ENCODE results near the gene C2orf68. TPM values are rescaled to one million over a fixed set of nuclear protein-coding genes. Genes with fewer than 3 reads are reported as not detected.
A peak's percentile ranks its signal among the peaks of the same experiment; 100 is the strongest.
"Not testable (repeated sequence)": the region's sequence is repeated elsewhere in the genome, so short reads cannot be mapped to it uniquely, and the experiment has no call there.

The C2orf68 gene
- total RNA-seq, 1 experiment from 2014 or later, result 26.5 TPM

DNA sequence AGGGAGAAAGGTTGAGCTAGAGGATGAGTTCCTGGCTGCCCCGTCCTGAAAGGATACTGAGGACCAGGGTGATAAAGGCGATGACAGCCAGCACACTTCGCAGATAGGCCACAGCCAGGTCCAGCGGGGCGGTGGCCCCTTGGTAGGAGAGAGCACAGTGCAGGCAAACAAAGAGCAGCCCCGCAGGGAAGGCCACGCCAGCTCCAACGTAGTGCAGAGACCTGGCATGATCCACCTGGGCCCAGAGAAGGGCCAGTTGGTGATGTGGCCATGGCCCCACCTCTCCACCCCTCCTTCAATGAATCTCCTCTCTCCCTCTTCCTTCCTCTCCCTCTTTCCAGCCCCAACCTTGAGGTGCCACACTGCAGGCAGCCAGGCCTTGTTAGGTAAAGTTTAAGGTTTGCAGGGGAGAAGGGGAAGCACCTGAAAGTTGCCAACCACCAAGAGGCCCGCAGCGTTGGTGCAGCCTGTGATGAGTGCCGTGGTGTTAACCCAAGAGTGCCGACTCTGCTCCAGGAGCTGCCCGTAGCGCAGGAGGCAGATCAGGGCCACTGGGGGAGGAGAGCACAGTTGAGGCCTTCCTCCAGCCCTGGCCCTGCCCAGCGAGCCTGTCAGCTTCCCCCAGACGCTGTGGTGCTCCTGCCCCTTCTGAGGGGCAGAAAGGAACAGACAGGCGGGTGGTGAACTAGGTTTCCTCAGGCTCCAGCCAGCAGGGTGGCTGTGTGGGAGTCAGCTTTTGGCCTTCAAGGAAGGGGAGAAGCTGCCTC lies 12.2 kb downstream of the C2orf68 start:
- no peak for DNase-seq (ENCODE audit: low read depth)

DNA sequence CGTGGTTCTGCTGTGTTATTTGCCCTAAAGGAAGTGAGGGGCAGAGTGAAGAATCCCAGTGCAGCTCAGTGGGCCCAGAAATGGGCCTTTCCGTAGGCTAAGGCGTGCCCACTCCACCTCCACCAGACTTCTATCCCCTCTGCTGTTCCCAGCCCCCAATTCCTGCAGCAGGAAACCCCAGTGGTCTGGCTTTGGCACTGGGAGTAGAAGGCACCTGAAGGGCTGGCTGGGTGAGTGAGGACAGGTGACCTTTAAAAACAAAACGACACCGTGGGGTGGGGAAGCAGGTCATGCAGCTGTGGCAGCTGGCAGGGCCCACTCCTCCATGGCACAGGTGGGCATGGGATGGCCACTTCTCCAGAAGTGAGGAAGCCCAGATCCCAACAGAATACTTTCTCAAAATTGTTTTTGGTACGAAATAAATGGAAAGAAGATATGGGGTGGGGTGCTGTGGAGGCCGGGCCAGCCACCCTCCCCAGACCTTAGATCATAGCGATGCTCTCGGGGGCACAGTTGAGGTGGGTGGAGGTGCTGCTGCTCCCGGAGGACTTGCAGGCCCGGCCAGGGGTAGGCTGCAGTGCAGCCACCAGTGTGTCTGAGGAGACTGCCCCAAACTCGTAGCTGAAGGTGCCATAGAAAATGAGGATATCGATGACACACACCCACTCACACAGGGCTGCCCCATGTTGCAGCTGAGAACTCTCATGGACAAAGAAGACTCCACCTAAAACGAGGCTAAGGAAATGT lies 13.1 kb downstream of the C2orf68 start:
- no peak for DNase-seq (ENCODE audit: low read depth)

DNA sequence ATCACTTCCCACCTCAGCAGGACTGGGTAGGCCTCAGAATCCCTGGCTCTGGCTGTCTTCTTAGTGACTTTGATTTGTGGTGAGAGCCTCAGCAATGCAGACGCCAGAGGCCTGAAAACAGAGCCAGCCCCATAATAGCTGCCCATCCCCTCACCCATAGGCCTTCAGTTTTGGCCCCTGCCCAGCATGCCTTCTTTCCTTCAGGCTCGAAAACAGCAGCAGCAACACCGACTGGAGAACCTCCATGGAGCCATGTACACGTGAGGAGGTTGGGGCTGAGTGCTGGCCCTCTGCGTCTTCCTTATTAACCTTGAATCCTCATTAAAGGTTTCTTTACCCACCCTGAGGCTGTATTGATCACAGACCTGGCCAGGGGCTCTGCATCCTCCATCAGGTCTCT lies 14.6 kb downstream of the C2orf68 start:
- DNase-seq (ENCODE audit: low read depth), result no peak

DNA sequence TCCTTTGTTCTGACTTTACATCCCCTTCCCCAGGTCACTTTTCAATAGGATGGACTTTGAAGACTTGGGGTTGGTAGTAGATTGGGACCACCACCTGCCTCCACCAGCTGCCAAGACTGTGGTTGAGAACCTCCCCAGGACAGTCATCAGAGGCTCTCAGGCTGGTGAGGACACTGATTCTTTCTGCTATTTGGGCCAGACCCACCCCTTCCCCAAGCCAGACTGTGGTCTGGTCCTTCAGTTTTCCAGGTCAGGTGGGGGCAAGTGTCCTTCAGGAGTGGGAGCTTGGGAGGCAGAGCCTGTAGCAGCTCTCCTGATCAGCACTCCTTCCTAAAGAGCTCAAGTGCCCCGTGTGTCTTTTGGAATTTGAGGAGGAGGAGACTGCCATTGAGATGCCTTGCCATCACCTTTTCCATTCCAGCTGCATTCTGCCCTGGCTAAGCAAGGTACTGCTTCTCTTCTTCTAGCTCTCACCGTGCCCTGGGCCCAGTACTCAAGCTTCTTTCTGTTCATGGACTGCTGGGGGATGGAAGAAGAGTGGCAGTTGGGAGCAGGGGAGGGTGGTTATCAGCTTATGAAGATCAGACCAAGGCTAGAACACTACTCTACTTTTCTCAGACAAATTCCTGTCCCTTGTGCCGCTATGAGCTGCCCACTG lies 15.3 kb downstream of the C2orf68 start:
- DNase-seq (ENCODE audit: low read depth), result no peak

DNA sequence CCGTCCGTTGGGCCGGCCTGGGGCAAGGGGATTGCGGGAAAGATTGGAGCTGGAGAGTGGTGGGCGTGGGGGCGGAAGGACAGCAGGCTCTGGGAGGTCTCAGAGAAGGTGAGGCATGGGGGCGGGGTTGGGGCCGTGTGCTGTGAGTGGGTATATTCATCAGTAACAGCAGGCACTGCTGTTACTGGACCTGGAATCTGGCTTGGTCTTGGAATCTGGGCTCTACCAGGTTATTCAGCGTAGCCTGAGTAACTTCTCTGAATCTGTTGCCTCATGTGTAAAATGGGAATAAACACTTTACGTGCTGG lies 15.9 kb downstream of the C2orf68 start:
- DNase-seq (ENCODE audit: low read depth), result no peak

DNA sequence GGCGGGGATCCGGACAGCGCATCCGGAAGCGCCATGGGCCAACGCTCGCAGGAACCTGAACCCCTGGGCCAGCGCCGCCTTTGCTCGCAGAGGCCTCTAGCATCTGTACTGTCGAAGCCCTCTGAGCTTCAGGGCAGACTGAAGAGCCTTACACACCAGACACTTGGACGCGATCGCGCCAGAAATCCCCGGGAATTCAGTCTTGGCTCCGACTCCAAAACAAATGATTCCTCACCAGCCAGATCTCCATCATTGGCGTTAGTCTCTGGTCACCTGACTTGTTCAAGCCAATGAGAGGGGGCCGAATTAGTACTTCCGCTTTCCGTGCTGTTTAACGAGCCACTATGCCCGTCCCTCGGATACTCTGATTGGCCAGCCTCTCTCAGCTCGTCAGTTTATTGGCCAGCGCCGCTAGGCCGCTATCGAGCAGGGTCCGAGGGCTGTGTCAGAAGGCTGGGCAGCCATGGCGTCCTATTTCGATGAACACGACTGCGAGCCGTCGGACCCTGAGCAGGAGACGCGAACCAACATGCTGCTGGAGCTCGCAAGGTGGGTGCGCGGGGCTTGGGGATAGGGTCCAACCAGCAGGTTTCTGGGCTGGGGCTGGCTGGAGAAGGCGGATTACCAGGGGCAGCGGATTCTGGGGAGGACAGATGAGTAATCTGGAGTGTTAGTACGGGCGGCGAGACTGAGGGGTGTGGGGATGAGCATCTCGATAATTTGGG lies 16.4 kb downstream of the C2orf68 start, which contains the start of gene RNF181:
TSS of gene RNF181 (plus strand) at position 445 of the 725 bp plus-strand sequence. CDS start at position 464, 19 bp downstream.
- DNase-seq (ENCODE audit: low read depth), result peak; percentile 97

DNA sequence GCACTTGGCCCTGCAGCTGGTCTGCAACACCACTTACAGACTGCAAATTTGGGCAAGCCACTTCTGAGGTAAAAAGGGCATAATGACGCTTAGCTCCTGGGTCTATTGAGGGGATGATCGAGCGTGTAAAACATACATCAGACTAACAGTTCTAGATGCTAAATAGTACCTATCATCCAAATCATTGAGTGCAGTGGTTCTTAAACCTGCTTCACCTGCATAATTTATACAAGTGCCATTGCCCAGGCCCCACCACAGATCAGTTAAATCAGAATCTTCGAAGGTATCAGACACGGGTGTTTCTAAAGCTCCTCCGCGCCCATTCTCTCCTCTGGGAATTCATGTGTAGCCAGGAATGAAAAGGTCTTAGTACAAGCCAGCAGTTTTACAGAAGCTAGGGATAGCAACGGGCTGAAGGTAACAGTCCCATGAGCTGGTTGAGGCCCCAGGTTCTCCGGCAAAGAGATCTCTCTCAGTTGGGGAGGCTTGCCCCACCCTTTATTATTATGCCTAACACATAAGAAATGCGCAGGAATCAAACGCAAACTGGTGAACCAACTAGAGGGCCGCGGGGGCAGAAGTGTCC lies 17.1 kb downstream of the C2orf68 start:
- DNase-seq (ENCODE audit: low read depth), result no peak

DNA sequence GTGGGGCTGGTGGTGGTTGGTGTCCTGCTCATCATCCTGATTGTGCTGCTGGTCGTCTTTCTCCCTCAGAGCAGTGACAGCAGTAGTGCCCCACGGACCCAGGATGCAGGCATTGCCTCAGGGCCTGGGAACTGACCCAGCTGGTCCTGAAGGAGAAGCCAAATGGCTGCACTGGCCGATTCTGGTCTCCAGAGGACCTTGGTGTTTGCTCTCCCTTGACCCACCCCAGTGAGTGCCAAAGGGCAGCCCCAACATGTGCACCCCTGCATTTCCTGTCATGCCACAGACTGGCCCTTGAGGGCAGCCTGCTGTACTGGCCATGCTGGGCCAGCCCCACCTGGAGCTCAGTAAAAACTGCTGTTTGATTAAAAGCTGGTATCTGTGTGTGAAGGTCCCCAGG lies 18.8 kb downstream of the C2orf68 start:
- DNase-seq (ENCODE audit: low read depth), result no peak

DNA sequence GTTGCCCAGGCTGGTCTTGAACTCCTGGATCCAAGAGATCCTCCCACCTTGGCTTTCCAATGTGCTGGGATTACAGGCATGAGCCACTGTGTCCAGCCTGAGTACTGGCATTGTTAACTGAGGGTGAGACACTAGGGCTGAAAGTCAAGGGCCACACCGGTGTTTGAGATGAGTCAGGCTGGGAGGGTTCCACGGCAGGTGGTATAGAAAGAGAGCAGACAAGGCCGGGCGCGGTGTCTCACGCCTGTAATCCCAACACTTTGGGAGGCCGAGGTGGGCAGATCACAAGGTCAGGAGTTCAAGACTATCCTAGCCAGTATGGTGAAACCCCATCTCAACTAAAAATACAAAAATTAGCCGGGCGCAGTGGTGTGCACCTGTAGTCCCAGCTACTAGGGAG lies 19.6 kb downstream of the C2orf68 start:
- not testable (repeated sequence) for DNase-seq (ENCODE audit: low read depth)

DNA sequence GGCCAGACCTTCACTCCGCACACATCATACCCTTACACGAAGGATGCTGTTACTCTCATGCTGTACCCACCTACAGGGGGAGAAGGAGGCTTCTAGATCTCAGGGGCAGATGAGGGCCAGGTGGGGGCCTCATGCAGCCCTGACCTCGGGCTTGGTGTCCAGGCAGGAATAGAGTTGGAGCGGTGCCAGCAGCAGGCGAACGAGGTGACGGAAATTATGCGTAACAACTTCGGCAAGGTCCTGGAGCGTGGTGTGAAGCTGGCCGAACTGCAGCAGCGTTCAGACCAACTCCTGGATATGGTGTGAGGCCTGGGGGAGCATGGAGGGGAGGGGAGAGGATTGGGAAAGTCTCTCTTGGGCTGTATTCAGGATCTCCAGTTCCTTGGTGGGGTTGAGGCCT lies 20.3 kb downstream of the C2orf68 start:
- DNase-seq (ENCODE audit: low read depth), result no peak

DNA sequence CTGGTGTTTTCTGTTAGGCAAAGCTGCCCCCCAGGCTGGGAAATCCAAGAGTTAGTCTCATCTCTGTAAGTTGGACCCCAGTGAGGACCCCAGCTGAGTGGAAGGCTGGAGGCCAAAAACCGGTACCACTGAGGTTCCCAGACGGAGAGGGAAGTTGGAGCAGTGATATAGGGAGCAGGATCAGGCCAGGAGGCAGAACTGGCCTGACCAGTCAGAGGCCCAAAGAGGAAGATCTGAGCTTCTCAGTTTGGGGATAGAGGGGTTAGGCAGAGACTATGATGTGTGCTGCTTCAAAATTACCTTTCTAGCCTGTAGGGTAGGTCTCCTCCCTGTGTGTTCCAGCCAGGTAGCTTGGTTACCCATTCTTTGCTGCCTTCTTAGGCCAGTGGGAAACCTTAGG lies 20.9 kb downstream of the C2orf68 start:
- no peak for DNase-seq (ENCODE audit: low read depth)

DNA sequence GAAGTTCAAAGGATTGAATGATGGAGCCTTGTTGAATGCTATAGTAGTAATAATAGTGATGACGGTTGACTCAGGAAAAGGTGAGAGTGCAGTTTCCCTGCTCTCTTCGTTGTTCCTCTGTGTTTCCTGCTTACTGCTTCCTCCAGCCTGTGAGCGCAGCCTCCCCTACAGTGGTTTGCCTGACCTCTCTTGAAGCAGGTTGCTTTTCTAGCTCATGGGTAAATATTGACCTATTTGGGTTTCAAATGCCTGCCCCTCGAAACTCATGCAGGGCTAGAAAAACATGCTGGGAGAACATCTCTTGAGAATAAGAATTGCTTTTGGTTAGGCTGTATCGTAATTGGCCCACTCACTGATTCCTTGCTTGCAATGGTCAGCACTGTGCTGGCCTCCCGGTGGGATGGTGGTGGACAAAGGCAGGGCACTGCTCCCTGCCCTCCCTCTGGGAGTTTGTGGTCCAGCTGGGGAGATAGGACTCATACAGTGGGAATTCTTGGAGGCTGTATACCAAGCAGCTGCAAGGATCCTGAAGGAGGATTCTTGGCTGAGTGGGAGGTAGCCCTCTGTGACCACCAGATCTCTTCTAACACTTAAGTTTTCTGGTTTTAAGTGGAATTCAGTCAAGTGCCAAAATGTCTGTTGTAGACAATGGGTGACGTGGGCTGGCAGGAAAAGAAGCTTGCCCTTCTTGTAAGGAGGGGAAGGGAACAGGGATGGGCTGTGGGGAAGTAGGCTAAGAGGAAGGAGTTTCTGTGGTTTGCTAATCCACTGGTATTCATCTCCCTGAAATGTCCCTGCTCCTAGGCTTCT lies 21.7 kb downstream of the C2orf68 start:
- DNase-seq (ENCODE audit: low read depth), result peak; percentile 75

DNA sequence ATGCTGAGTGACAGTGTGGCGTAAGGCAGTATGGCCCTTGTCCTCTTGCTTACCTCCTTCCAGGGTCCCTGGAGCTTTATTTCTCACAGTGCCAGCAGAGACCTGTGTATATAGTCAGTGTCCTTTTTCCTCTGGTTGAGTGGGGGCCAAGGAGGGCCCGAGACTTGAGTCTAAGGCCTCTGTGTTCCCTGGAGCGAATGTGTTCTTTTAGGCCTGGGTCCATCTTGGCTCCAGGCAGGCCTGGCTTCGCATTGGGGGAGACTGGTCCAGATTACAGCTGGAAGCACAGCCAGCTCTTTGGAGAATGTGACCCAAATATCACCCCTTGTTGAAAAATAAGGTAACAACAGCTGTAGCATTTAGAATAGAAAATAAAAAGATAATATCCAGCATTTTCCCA lies 22.7 kb downstream of the C2orf68 start:
- DNase-seq (ENCODE audit: low read depth), result no peak

DNA sequence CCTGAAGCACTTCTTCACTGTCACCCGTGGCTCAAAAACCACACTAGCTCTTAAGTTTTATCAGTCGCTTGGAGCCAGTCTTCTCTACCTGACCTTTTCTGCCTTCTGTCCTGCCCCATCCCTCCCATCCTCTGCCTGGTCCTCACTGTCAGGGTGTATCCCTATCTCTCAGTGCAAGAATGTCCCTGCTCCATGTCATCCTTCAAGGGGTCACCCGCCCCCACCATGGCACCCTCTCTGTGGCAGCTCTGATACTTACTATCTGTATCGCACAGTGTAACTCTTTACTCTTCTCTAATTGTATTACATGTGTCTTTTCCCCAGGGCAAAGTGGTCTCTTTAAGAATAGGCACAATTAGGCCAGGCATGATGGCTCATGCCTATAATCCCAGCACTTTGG lies 23.2 kb downstream of the C2orf68 start:
- DNase-seq (ENCODE audit: low read depth), result no peak

DNA sequence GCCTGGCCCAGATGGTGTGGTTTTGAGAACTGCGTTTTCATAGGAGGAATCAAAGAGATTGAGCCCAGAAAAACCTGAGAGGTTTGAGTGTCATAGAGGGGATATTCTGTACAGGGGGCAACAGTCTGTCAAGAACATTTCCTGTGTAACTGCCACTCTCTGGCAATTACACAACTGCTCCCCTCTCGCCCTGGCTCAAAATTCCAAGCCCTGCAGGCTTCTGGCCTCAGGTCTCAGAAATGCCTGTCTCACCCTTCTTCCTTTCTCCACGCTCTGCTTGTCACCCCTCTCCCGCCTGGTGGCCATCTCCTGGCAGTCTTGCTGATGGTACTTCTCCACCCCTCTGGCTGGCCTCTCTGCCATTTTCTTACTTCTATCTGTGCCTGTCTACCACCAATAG lies 23.6 kb downstream of the C2orf68 start:
- DNase-seq (ENCODE audit: low read depth), result no peak

DNA sequence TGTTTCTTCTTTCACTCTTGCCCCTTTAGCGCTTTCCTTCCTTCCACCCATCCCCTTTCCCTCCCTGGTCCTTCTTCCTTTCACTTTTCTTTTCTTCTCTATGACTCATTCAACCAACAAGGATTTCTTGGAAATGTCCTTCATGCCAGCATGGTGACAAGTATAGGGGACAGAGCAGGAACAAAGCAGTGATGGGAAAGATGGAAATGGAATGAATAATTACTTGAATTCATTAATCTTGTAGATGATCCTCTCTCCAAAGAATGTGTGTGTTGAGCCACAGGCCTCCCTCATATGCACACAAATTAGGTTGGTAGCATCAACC lies 26.1 kb downstream of the C2orf68 start:
- DNase-seq (ENCODE audit: low read depth), result peak; percentile 64

DNA sequence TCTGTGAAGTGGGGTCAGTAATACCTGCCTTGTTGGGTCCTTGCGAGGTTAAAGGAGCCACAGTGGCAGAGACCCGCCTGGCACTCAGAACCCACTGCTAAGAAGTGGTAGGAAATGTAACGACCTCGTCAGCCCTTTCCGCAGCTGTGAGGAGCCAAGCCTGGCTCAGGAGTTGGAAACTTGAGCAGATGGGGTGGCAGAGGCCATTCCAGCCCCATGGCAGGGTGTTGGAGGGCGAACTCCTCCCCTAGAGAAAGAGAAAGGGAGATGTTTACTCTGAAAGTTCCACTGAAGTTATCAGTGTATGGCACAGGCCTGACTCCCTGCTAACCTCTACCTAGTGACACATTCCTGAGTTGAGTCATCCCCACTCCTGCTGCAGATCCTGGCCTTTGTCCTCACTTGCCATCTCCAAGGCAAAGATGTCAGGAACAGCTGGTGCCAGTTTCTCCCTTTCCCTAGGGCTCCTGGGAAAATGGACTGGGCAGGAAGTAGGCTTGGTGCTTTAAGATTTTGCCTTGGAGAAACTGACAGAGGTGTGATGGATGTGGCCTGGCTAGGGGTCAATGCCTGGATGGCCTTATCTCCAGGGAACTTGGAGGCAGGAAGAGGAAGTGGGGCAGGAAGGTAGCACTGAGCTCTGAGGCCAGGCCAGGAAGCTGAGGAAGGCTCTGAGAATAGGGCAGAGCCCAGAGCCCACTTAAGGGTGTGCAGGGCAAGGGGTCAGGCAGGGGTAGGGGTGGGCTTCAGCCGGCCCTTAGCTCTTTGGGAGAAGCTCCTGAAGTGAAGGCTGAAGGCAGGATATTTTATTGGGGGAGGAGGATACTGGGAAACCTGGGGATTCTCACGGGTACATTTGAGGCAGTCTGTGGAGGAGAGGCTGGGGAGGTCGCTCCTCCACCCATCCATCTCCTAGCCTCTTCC lies 26.7 kb downstream of the C2orf68 start:
- peak; percentile 82 for DNase-seq (ENCODE audit: low read depth)

DNA sequence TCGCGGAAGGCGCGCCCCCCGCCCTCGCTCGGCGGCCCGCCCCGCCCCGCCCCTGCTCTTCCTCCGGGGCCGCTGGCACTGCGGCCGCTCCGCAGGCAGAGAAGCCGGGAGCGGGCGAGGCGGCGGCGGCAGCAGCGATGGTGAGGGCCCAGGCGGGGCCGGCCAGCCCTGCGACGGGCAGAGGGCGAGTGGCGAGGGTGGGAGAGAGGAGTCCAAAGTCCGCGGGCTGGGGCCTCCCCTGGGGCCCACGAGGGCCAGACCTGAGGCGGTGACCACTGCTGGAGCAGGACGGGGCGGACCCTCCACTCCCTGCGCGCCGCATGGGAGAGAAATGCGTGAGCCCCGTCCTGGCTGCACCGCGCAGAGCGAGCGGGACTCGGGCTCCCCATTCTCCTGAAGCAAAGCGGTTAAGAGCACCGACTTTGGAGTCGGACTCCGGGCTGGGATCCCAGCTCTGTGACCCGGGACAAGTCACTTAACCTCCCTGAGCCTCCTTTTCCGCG lies 27.5 kb downstream of the C2orf68 start, which contains the start of gene VAMP5:
TSS of gene VAMP5 (plus strand) at position 78 of the 503 bp plus-strand sequence. CDS start at position 138, 60 bp downstream.
- no peak for DNase-seq (ENCODE audit: low read depth)

DNA sequence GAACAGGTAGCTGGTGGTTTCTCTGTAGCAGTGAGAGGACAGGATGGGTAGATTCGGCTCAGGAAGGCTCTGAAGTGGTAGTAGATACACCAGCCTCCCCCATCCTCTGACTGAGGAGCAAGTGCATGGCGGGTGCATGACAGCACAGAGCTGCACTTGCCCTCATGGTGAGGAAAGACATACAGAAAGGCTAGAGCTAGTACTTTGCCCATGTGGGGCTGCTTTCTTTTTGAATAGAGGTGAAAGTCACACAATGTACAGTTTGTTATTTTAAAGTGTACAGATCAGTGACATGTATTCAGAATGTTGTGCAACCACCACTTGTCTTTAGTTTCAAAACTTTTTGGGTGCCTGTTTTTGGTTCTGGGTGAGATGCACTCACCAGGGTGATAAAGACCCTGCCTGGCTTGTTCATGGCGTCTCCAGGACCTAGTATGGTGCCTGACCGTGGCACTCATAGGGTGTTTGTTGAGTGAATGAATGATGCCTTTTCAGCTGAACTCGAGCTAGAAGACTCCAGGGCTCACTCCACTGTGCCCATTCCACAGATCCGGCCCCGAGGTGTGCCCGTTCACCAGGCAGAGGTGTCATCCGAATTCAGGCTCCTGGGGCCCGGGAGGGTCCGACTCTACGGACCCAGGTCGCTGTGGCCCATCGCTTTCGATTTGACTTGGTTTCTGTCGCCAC lies 28.1 kb downstream of the C2orf68 start:
- no peak for DNase-seq (ENCODE audit: low read depth)

Data from HT1080 (cell line).